Liver (tissue), 9 donors: ENCODE data around the gene ATP2B3. TPM values are rescaled to one million over a fixed set of nuclear protein-coding genes. Genes with fewer than 3 reads are reported as not detected.

Experiments
- DNase-seq: peaks from one replicate; pipeline ENCODE4 v3.0.0-alpha.2; 2017; ENCODE audit warnings: low spot score
- H3K27ac ChIP-seq, 2 donors: one replicate each; pipeline ENCODE4 v1.7.0; 2013; ENCODE audit warnings: inconsistent platforms in 2 of 2, low read length in 2 of 2, control low read depth in 1 of 2, low read depth in 1 of 2, mild to moderate bottlenecking in 1 of 2
- H3K27me3 ChIP-seq, 4 donors: one replicate each; pipeline versions ENCODE4 v1.6.1 to v1.7.0; 2013; ENCODE audit warnings: low read length in 3 of 4, inconsistent platforms in 1 of 4, mild to moderate bottlenecking in 1 of 4, moderate library complexity in 1 of 4; ENCODE audit not compliant: control insufficient read depth in 4 of 4, insufficient read depth in 4 of 4
- H3K36me3 ChIP-seq, 4 donors: one replicate each; pipeline versions ENCODE4 v1.6.1 to v1.7.0; 2013; ENCODE audit warnings: low read length in 3 of 4, mild to moderate bottlenecking in 3 of 4, low read depth in 1 of 4, moderate library complexity in 1 of 4; ENCODE audit not compliant: control insufficient read depth in 4 of 4, insufficient read depth in 3 of 4
- H3K4me1 ChIP-seq, 4 donors: one replicate each; pipeline versions ENCODE4 v1.6.1 to v1.7.0; 2013; ENCODE audit warnings: low read length in 3 of 4, mild to moderate bottlenecking in 3 of 4, moderate library complexity in 1 of 4; ENCODE audit not compliant: control insufficient read depth in 4 of 4, insufficient read depth in 4 of 4
- H3K4me3 ChIP-seq, 3 donors: one replicate each; pipeline versions ENCODE4 v1.6.1 to v1.7.0; 2013; ENCODE audit warnings: low read length in 3 of 3, control low read depth in 1 of 3, low read depth in 1 of 3, mild to moderate bottlenecking in 1 of 3
- H3K9ac ChIP-seq, 2 donors: one replicate each; pipeline ENCODE4 v1.7.0; 2013; ENCODE audit warnings: low read length in 2 of 2, mild to moderate bottlenecking in 2 of 2, moderate library complexity in 2 of 2, control low read depth in 1 of 2, low read depth in 1 of 2
- H3K9me3 ChIP-seq, 4 donors: one replicate each; pipeline versions ENCODE4 v1.6.1 to v1.7.0; 2013; ENCODE audit warnings: low read length in 3 of 4; ENCODE audit not compliant: control insufficient read depth in 4 of 4
- EGR1 ChIP-seq, 2 donors: IDR thresholded peaks; 2 replicates each; pipeline ENCODE4 v1.6.1; 2016 to 2018; ENCODE audit warnings: antibody characterized with exemption in 2 of 2, low read depth in 2 of 2
- FOXA1 ChIP-seq: IDR thresholded peaks from 2 replicates; pipeline ENCODE4 v1.6.1; 2016; ENCODE audit warnings: antibody characterized with exemption
- GABPA ChIP-seq, 2 donors: IDR thresholded peaks in 1 of 2; conservative IDR thresholded peaks in 1 of 2; 2 replicates each; pipeline ENCODE4 v1.6.1; 2016; ENCODE audit warnings: antibody characterized with exemption in 2 of 2, mild to moderate bottlenecking in 1 of 2, moderate library complexity in 1 of 2
- HNF4A ChIP-seq, 2 donors: conservative IDR thresholded peaks; 2 replicates each; pipeline ENCODE4 v1.6.1; 2016; ENCODE audit warnings: antibody characterized with exemption in 2 of 2, mild to moderate bottlenecking in 2 of 2
- JUND ChIP-seq, 2 donors: IDR thresholded peaks; 2 replicates each; pipeline ENCODE4 v1.6.1; 2016; ENCODE audit warnings: antibody characterized with exemption in 2 of 2
- RXRA ChIP-seq, 2 donors: IDR thresholded peaks; 2 replicates each; pipeline ENCODE4 v1.6.1; 2017 to 2018; ENCODE audit warnings: antibody characterized with exemption in 2 of 2, mild to moderate bottlenecking in 1 of 2
- SP1 ChIP-seq: IDR thresholded peaks from 2 replicates; pipeline ENCODE4 v1.6.1; 2018; ENCODE audit warnings: antibody characterized with exemption, mild to moderate bottlenecking
- TAF1 ChIP-seq: conservative IDR thresholded peaks from 2 replicates; pipeline ENCODE4 v1.6.1; 2016; ENCODE audit warnings: antibody characterized with exemption, mild to moderate bottlenecking
- WGBS: extraction: QIAGEN DNeasy Blood & Tissue Kit; methylation state at CpG from one replicate; pipeline ENCODE4 v1.1.7; 2013; 5-methylcytosine and 5-hydroxymethylcytosine counted together
- polyA plus RNA-seq, 2 donors: library from polyadenylated mRNA; stranded (reverse) in 1 of 2; unstranded in 1 of 2; fragments of 200-250 nt in 1 of 2; fragments of >200 nt in 1 of 2; fragmentation: Nextera tagmentation in 1 of 2; extraction: Ambion mirVana in 1 of 2; gene quantifications; one replicate each; pipeline versions ENCODE4 v1.2.1 to v1.2.3, GENCODE V29; 2013 to 2015
- total RNA-seq, 2 donors: library from RNA; depleted of rRNA; stranded (reverse); fragments of >200 nt; gene quantifications; one replicate each; pipeline ENCODE4 v1.2.3, GENCODE V29; 2014
- TF ChIP-seq, protein P1 (sequence below): IDR thresholded peaks from 2 replicates; pipeline ENCODE4 v1.6.1; 2016; ENCODE audit warnings: antibody characterized with exemption
- TF ChIP-seq, protein P2 (sequence below): fragments of 150-350 bp; IDR thresholded peaks from 2 replicates; pipeline ENCODE4 v1.5.1; 2017; ENCODE audit warnings: improper control_type of control experiment, low read depth, low read length; ENCODE audit not compliant: missing input control
- TF ChIP-seq, protein P3 (sequence below): IDR thresholded peaks from 2 replicates; pipeline ENCODE4 v1.6.1; 2016; ENCODE audit warnings: antibody characterized with exemption
- donor health status: healthy.
- donor health status: healthy.
- donor health status: healthy.
- donor health status: healthy.
- donor health status: healthy.

The ATP2B3 gene
- total and polyA plus RNA-seq, 4 donors, result not detected

DNA sequence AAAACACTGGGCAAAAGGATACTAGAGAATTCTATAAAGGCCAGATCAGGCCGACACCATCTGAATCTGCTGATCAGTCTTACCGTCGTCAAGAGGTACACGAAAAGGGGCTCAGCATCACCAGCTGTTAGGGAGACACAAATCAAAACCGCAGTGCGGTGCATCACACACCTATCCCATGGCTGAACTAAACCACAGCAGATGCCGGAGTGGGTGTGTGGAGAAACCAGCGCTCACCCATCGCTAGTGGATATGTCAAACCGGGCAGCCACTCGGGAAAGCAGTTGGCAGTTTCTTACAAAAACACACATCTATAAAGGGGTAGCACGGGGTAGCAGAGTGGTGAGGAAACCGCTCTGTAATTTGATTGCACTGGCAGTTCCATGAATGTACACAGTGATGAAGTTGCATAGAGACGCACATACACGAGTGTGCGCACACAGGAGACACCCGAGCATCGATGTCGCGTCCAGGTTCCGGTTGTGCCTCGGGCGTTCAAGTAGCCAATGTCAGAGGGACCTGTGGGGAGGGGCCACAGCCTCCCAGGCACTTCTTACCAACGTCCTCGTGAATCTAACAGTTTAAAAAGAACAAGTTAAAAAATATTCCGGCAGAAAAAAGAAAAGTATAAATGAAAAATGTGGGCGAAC lies 104.6 kb downstream of the ATP2B3 start:
- Histone ChIP-seq H3K9me3 (no peaks in the 10 kb centered on the region), H3K27me3 (no peaks in the 10 kb centered on the region), H3K9ac (peak overlapping the region in 1 of 2 donors; percentile 59), H3K4me3 (no peak overlapping the region), H3K36me3 (no peaks in the 10 kb centered on the region), H3K4me1 (peaks cover 2 to 9% (median 6%) of the 10 kb centered on the region in 4 donors), H3K27ac (peak overlapping the region; percentile 90)
- TF ChIP-seq TAF1 (no peak), HNF4A (conservative IDR thresholded peaks at IDR 0.05) (no peak), FOXA1 (no peak), EGR1 (IDR thresholded peaks at IDR 0.05; ENCODE audit: low read depth in 2 of 2) (no peak), SP1 (no peak)
- TF ChIP-seq, protein P1, sequence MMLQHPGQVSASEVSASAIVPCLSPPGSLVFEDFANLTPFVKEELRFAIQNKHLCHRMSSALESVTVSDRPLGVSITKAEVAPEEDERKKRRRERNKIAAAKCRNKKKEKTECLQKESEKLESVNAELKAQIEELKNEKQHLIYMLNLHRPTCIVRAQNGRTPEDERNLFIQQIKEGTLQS, result no peak
- TF ChIP-seq, protein P2, sequence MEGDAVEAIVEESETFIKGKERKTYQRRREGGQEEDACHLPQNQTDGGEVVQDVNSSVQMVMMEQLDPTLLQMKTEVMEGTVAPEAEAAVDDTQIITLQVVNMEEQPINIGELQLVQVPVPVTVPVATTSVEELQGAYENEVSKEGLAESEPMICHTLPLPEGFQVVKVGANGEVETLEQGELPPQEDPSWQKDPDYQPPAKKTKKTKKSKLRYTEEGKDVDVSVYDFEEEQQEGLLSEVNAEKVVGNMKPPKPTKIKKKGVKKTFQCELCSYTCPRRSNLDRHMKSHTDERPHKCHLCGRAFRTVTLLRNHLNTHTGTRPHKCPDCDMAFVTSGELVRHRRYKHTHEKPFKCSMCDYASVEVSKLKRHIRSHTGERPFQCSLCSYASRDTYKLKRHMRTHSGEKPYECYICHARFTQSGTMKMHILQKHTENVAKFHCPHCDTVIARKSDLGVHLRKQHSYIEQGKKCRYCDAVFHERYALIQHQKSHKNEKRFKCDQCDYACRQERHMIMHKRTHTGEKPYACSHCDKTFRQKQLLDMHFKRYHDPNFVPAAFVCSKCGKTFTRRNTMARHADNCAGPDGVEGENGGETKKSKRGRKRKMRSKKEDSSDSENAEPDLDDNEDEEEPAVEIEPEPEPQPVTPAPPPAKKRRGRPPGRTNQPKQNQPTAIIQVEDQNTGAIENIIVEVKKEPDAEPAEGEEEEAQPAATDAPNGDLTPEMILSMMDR, result no peak
- 52% methylated on average over 27 of the region's 27 CpGs for WGBS
- DNase-seq, result no peak

DNA sequence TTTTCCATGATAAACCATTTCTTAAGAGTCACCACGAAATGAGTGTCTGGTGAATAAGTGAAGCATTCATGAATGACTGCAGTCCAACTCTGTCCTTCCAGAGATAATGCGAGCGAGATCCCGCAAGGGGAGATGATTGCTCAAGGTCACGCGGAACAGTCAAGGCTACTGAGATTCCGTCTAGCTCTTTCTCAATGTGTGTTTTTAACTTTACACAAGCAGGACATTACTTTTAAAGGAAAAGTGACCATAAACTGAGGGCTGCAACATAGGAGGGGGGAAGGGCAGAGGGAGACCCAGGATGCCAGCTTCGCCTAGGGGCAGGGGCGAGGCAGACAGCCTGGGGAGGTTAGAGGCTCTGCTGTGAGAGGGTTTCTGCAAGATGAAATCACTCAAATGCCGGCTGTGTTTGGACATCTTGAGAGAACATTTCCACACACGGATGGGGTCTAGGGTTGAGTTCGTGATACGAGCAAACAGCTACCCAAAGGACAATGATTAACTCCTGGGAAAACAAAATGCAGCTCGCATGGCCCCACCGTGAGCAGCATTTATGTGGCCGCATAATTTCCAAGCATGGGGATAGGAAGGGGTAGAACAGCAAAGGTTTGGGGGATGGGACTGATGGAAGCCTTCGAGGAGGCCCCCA lies 105.3 kb downstream of the ATP2B3 start:
- no peaks in the 10 kb centered on the region for H3K27me3 ChIP-seq
- peak overlapping the region in 2 of 3 donors; percentile 76 to 79 for H3K4me3 ChIP-seq
- peak overlapping the region in 1 of 2 donors; percentile 59 for H3K9ac ChIP-seq
- 17% methylated on average over 17 of the region's 17 CpGs for whole genome bisulfite sequencing
- peak overlapping the region; percentile 90 for H3K27ac ChIP-seq
- H3K36me3 ChIP-seq, result no peaks in the 10 kb centered on the region
- TF ChIP-seq, protein P2, result peak; percentile 2
- TF ChIP-seq JUND (IDR thresholded peaks at IDR 0.05) (peak; percentile 19 to 57), EGR1 (IDR thresholded peaks at IDR 0.05; ENCODE audit: low read depth in 2 of 2) (no peak), RXRA (IDR thresholded peaks at IDR 0.05) (peak in 1 of 2 donors; percentile 55), SP1 (peak; percentile 67), HNF4A (conservative IDR thresholded peaks at IDR 0.05) (peak; percentile 44 to 48), GABPA (IDR thresholded peaks at IDR 0.05 in 1 of 2, conservative IDR thresholded peaks at IDR 0.05 in 1 of 2) (no peak)
- TF ChIP-seq, protein P3, sequence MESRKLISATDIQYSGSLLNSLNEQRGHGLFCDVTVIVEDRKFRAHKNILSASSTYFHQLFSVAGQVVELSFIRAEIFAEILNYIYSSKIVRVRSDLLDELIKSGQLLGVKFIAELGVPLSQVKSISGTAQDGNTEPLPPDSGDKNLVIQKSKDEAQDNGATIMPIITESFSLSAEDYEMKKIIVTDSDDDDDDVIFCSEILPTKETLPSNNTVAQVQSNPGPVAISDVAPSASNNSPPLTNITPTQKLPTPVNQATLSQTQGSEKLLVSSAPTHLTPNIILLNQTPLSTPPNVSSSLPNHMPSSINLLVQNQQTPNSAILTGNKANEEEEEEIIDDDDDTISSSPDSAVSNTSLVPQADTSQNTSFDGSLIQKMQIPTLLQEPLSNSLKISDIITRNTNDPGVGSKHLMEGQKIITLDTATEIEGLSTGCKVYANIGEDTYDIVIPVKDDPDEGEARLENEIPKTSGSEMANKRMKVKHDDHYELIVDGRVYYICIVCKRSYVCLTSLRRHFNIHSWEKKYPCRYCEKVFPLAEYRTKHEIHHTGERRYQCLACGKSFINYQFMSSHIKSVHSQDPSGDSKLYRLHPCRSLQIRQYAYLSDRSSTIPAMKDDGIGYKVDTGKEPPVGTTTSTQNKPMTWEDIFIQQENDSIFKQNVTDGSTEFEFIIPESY, result peak; percentile 30
- DNase-seq, result no peak
- no peaks in the 10 kb centered on the region for H3K9me3 ChIP-seq
- peaks cover 5 to 16% (median 9%) of the 10 kb centered on the region in 4 donors for H3K4me1 ChIP-seq
